Neutrophil (primary cell): ENCODE results near the gene AGAP1.

Experiments used
- H3K27ac ChIP-seq: fragments of 200-600 bp; sonication (generic); 2 replicates; pipeline ENCODE4 v1.5.1; 2016; ENCODE audit warnings: mild to moderate bottlenecking, moderate library complexity
- H3K27me3 ChIP-seq: fragments of 200-600 bp; sonication (generic); 2 replicates; pipeline ENCODE4 v1.6.0; 2016; ENCODE audit warnings: mild to moderate bottlenecking
- H3K36me3 ChIP-seq: fragments of 200-600 bp; sonication (generic); 2 replicates; pipeline ENCODE4 v1.5.1; 2017
- H3K4me1 ChIP-seq, 2 experiments: fragments of 200-600 bp in 1 of 2; sonication (generic) in 1 of 2; 1 replicate in 1 of 2; 2 replicates in 1 of 2; pipeline versions ENCODE4 v1.5.1 to v1.6.1; 2013 to 2016; ENCODE audit warnings: low read depth in 1 of 2, low read length in 1 of 2, mild to moderate bottlenecking in 1 of 2, moderate library complexity in 1 of 2; ENCODE audit not compliant: control insufficient read depth in 1 of 2, insufficient read depth in 1 of 2
- H3K4me3 ChIP-seq, 2 experiments: fragments of 200-600 bp in 1 of 2; sonication (generic) in 1 of 2; 1 replicate in 1 of 2; 2 replicates in 1 of 2; pipeline ENCODE4 v1.5.1; 2013 to 2016; ENCODE audit warnings: low read depth in 1 of 2, low read length in 1 of 2, mild to moderate bottlenecking in 1 of 2, moderate library complexity in 1 of 2
- H3K9me3 ChIP-seq: fragments of 200-600 bp; sonication (generic); 2 replicates; pipeline ENCODE4 v1.5.1; 2016
- CTCF ChIP-seq: fragments of 200-600 bp; sonication (generic); IDR thresholded peaks from 2 replicates; pipeline ENCODE4 v1.5.1; 2016; ENCODE audit warnings: antibody characterized with exemption

AGAP1 gene

GRCh38 chr2:235706506-235706905 is 212.7 kb downstream of the AGAP1 start:
- no peak overlapping the region for H3K4me3 ChIP-seq
- no peaks in the 10 kb centered on the region for H3K36me3 ChIP-seq
- H3K9me3 ChIP-seq, result no peaks in the 10 kb centered on the region
- TF ChIP-seq CTCF, result no peak
- peaks cover 8% of the 10 kb centered on the region for H3K27me3 ChIP-seq
- H3K4me1 ChIP-seq, result no peaks in the 10 kb centered on the region
- no peak overlapping the region for H3K27ac ChIP-seq

- no peaks in the 10 kb centered on the region for H3K36me3 ChIP-seq
- H3K27ac ChIP-seq, result no peak overlapping the region
- H3K27me3 ChIP-seq, result peaks cover 1% of the 10 kb centered on the region
- no peaks in the 10 kb centered on the region for H3K9me3 ChIP-seq
- H3K4me3 ChIP-seq, result no peak overlapping the region
- TF ChIP-seq CTCF, result no peak
- no peaks in the 10 kb centered on the region for H3K4me1 ChIP-seq
These were observed 213.7 kb downstream of the AGAP1 start for GRCh38 chr2:235707411-235708096.

- H3K27ac ChIP-seq, result no peak overlapping the region
- H3K4me1 ChIP-seq, result no peaks in the 10 kb centered on the region
- H3K9me3 ChIP-seq, result no peaks in the 10 kb centered on the region
These were observed 215.4 kb downstream of the AGAP1 start for GRCh38 chr2:235709124-235709813.

GRCh38 chr2:235709969-235710879 is 216.4 kb downstream of the AGAP1 start:
- Histone ChIP-seq H3K27ac (no peak overlapping the region), H3K4me1 (no peaks in the 10 kb centered on the region), H3K36me3 (no peaks in the 10 kb centered on the region), H3K27me3 (no peaks in the 10 kb centered on the region), H3K4me3 (no peak overlapping the region), H3K9me3 (no peaks in the 10 kb centered on the region)
- no peak for TF ChIP-seq CTCF

More at GRCh38 chr2:235709124-235709813, 215.4 kb downstream of the AGAP1 start:
- Histone ChIP-seq H3K36me3 (no peaks in the 10 kb centered on the region), H3K4me3 (no peak overlapping the region), H3K27me3 (no peaks in the 10 kb centered on the region)
- TF ChIP-seq CTCF, result no peak

- Histone ChIP-seq H3K9me3 (no peaks in the 10 kb centered on the region), H3K4me3 (no peak overlapping the region), H3K27ac (no peak overlapping the region), H3K27me3 (no peaks in the 10 kb centered on the region), H3K36me3 (no peaks in the 10 kb centered on the region), H3K4me1 (no peaks in the 10 kb centered on the region)
- TF ChIP-seq CTCF, result no peak
These were observed 217.1 kb downstream of the AGAP1 start for GRCh38 chr2:235710933-235711332.
